Regular cardiac myocyte (primary cell): ENCODE results near the gene SETD9. TPM values are rescaled to one million over a fixed set of nuclear protein-coding genes. Genes with fewer than 3 reads are reported as not detected.

Experiments
- total RNA-seq: library from RNA; depleted of rRNA; stranded (reverse); fragments of >200 nt; gene quantifications from 2 replicates; pipeline ENCODE4 v1.2.3, GENCODE V29; 2014

Gene SETD9, protein sequence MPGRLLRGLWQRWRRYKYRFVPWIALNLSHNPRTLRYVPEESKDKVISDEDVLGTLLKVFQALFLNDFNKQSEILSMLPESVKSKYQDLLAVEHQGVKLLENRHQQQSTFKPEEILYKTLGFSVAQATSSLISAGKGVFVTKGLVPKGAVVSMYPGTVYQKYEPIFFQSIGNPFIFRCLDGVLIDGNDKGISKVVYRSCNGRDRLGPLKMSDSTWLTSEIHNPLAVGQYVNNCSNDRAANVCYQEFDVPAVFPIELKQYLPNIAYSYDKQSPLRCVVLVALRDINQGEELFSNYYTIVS
- 10.4 and 19.2 TPM in 2 replicates for total RNA-seq

DNA sequence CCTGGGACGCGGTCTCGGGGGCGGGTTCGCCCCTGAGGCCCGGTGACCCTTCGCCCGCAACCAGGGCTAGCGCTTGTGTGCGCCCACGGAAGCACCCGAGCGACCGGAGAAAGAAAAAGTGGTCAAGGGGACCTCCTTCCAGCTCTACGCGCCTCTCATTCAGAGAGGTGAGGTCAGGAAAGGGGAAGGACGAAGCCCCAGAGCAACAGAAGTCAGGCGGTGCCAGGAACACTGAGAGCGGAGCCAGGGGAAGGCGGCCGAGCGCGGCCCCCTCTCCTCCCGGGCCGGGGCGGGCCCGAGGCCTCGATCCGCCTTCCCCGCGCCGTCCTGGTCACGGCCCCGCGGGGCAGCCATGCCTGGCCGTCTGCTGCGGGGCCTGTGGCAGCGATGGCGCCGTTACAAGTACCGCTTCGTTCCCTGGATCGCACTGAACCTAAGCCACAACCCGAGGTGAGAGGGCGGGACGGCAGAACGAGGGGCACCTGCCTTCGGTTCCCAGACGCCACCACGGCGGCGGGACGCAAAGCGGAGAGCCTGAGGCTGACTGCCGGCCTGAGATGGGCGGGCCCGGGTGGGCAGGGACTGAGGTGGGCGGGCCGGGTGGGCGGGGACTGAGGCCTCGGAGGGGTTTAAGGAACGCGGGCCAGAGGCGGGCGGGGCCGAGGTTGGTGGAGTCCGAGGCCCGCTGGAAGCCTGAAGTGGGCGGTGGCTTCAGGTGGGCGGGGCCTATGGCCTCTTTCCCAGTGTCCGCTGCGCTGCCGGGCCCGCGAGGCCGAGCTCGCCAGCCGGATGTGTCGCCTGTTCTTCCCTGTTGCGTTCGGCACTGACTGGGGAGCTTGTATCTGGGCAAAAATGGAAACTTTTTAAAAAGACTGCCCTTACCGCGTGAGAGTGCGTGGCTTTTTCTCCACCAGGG lies at the start of gene SETD9:
SETD9 (plus strand) TSS at position 303 of the 916 bp plus-strand sequence; CDS start at position 353, 50 bp downstream.

DNA sequence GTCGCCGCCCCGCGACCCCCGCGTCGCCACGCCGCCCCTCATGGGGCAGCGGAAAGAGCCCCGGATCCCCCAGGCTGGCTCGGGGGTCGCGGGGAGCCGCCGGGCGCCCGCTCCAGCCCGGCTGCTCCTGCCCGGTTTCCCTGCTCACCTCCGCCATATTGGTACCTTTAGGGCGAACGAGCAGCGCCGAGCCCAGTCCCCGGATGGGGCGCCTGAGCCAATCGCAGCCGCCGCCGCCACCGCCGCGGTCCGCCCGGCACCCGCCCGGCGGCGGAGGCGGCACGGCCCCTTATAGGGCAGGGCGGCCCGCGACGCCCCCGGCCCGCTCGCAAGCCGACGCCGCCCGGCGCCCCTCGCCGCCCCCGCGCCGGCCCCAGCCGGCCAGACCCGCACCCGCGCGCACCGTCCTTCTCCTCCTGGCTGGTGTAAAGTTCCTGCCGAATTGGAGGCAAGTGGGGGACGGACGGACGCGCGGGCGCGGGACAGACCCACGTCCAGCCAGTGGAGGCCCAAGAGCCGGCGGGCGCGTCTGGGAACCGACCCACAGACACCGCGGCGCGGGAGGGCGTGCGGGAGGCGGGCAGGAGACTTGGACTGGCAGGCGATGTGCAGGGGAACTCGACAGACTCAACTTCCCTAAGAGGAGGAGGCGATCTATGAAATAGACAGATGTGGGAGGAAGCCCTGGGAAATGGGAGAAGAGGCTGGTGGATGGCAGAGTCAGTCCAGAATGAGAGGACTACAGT lies 42.7 kb downstream of the SETD9 start, which contains the start of gene MIER3:
MIER3 (minus strand) TSS at position 178 of the 746 bp plus-strand sequence; CDS start at position 157, 21 bp downstream.

Other genes with a start within 250 kb of the SETD9 start
- 8.2 and 9.6 TPM in 2 replicates for gene MAP3K1, start 94.0 kb upstream of the SETD9 start, total RNA-seq
- gene MIER3, start 42.5 kb downstream of the SETD9 start, total RNA-seq, result 22.2 and 24.5 TPM in 2 replicates